ENCODE results near the gene GNS.

DNA sequence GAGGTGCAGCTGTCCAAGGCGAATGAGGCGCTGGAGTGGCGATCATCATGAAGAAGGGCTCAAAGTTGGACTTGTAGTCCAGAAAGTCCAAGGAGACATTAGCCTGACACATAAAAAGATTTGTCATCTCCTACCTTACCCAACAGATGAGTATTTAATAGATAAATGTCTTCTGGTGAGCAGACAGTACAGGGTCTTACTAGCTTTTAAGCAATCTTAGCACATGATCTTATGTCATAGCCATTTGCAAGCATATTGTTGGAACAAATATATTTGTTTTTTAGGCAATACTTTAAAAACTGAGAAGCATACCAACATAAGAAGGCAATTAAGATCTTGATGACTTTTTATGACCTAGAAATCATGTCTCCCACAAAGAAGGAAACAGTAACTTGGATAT lies 16.0 kb downstream of the GNS start:
- TF ChIP-seq, protein P1, sequence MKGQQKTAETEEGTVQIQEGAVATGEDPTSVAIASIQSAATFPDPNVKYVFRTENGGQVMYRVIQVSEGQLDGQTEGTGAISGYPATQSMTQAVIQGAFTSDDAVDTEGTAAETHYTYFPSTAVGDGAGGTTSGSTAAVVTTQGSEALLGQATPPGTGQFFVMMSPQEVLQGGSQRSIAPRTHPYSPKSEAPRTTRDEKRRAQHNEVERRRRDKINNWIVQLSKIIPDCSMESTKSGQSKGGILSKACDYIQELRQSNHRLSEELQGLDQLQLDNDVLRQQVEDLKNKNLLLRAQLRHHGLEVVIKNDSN (IDR thresholded peaks at IDR 0.05): no peak
- TF ChIP-seq MAX (IDR thresholded peaks at IDR 0.05) (no peak), YY1 (IDR thresholded peaks at IDR 0.05; ENCODE audit: low read depth) (no peak), REST (IDR thresholded peaks at IDR 0.05; ENCODE audit: low read depth) (no peak), NFIC (IDR thresholded peaks at IDR 0.05) (no peak), RAD21 (IDR thresholded peaks at IDR 0.05; ENCODE audit: low read depth) (no peak), EGR1 (IDR thresholded peaks at IDR 0.05) (no peak), CREB1 (IDR thresholded peaks at IDR 0.05; ENCODE audit: low read depth) (no peak), CEBPB (IDR thresholded peaks at IDR 0.05) (no peak)

Data from Ishikawa (cell line).